ENCODE results near the gene NEU1.

The NEU1 gene

DNA sequence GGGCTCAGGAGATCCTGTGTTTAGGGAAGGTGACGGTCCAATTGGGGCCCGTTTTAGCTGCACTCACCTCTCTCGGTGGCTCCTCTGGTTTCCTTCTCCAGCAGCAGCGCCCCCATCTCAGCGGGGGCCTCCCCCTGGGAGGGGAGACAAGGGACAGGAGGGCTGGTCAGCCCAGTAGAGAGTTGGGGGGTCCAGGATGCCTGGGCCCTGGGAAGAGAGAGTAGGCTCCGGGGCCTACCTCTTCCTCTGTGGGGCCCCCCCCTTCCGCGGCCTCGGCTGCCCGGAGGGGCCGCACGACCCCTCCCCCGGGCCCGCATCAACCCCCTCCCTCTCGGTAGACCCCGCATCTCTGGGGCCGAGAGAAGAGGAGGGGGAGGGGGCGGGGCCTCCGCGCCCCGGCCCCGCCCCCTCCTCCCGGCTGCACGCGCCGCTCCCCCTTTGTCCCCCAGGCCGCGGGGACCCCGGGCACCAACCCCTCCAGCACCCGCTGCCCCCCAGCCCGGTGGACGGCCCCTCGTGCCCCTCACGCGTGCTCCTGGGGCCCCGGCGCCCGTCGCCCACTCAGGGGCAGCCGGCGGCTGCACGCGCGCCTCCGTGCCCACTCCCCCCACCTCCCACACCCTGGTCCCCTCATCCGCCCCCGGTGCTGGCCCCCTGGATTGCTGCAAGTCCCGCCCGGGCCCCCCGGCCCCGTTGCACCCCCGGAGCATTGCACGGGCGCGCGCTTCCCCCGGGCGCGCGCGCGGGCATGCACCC lies 34.4 kb upstream of the NEU1 start:
- DNase-seq (ENCODE audit: low read depth in 1 of 2, low spot score in 1 of 2), result no peak

DNA sequence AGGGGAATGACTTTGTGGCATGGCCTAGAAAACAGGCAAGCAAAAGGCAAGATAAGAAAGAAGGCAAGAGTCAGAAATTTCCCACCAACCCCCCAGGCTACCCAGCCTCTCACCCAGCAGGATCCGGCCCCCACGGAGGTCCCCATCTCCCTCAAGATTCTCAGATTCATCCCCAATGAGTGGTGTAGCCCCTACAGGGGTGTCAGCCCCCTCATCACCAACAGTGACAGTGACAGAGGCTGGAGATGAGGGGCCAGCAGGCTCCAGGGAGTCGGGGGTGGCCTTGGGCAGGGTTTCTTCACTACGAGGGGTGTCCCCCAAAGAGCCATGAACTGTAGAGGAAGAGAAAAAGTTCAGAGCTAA lies 33.9 kb upstream of the NEU1 start:
- no peak for DNase-seq (ENCODE audit: low read depth in 1 of 2, low spot score in 1 of 2)

DNA sequence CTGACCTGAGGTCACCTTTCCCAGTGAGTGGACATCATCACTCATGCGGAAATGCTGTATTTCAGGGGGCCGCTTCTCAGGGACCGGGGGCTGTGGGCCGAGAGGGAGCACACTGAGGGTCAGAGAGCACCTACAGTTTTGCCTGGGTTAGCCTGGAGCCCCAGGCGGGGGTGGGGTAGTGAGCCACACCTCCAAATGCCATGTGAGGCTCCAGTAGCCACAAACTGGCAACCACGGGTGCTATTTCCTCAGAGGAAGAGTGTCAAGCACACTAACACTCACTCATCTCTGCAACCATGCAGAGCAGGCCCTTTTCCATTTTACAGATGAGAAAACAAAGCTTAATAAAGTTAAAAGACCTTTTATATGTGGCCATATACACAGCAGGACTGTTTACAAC lies 30.2 kb upstream of the NEU1 start:
- DNase-seq (ENCODE audit: low read depth in 1 of 2, low spot score in 1 of 2), result no peak

DNA sequence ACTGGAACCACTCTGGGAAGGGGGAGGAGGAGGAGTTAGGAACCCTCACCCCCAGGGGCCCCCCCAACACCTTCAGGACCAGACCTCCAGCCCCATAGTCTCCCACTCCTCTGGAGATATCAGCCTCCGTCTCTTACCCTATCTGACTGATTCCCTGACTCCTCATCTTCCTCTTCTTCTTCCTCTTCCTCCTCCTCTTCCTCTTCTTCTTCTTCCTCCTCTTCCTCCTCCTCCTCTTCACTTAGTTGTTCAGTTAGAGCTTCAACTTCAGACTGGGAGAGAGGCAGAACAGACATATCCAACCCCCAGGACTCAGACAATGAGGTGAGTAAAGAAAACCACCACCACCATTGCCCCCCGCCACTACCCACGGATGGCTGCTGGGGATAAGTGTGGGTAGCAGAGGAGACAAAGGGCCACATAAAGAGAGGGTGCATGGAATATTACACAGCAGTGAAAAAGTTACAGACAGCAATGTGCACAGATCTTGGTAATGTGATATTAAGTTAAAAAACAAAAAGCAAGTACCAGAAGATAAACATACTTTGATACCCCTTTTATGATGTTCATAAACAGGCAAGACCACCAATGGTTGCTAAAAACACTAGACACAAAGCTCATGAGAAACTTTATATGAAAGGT lies 26.8 kb upstream of the NEU1 start:
- DNase-seq (ENCODE audit: low read depth in 1 of 2, low spot score in 1 of 2), result no peak

DNA sequence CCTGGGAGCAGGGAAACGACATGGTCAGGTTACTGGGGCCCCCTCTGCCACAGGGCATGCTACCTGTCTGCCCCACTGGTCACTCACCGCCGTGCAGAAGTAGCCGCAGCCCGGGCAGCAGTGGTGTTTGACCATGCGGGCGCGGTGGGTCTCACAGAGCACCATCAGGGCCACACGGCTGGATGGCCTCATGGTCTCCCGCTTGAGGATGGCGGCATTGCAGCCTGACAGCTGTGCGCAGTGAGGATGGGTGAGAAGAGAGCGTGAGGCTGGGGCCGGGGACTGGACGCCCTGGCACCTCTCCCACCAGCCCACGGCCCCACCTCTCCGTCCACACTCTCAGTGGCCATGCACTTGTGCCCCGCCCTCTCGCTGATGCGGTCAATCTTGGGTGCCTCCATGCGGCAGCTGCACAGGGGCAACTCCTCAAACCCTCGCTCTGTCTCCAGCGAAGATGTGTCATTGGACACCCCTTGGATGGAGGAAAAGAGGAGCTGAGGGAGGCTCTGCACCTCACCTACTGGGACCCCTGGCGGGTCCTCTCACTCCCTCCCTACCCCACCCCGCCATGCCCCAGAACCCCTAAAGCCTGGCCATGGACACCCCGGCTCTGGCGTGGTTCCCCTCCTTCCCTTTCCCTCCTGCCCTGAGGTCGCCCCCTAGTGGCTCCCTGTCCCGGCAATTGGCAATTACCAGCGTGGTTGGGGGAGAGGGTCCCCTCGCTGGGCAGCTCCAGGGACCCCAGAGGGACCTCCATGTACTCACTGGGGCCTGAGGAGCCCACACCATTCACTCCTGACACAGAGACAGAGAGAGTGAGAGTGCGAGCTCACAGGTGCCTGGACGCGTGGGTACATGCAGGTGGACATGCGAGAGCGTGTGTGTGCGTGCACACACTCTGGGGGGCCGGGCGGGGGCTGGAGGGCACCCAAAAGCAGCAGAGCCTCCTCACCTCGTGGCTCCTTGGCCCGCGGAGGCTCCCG lies 25.9 kb upstream of the NEU1 start:
- peak in 1 of 2 donors; percentile 33 for DNase-seq (ENCODE audit: low read depth in 1 of 2, low spot score in 1 of 2)

DNA sequence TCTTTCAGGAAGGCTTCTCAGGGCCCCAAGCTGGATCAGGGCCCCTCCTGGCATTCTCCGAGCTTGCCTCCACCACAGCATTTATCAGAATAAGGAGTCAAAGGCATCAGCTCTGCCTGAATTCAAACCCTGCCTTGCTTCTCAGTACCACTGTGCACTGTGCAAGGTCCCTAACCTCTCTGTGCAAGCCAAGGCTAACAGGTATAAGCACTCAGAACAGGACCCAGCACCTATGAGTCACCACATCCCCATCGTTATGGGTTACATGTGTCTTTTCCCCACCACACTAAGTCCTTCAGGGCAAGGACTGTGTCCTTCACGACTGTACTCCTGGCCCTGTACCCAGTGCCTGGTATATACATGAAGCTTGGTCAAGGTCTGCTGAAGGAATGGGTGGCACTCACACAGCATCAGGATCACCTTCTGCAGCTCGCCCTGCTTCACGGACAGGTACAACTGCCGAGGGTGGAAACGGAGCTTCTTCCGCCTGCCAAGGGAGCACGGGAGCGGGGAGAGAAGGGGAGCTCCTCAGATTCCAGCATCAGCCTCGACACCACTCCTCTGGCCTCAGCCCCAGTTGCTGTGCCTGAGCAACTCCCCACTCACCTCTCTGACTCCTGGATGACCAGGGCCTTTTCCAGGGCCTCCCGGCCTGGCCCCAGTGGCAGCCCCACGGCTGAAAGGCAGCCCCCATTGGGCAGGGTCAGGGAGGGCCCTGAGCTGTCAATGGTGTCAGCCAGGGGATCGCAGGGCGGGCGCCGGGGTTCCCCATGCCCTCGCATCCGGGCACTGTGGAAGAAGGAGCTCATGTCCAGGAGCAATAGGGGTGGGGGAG lies 24.8 kb upstream of the NEU1 start:
- no peak for DNase-seq (ENCODE audit: low read depth in 1 of 2, low spot score in 1 of 2)

DNA sequence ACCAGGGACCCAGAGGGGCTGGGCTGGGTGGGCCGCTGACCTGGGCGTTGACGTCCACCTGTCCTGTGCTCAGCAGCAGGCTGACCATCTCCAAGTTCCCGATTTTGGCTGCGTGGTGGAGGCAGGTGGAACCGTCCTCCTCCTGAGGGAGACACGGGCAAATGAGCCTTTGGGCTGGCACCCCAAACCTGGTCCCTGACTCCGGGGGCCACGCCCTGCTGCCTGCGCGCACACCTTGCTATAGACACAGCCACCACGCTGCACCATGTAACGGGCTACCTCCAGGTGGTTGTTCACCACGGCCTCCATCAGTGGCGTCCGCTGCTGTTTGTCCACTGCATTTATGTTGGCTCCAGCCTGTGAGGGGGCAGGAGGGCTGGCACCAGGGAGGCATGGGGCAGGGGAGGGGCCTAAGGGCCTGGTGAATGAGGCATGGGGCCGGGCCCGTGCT lies 23.9 kb upstream of the NEU1 start:
- no peak for DNase-seq (ENCODE audit: low read depth in 1 of 2, low spot score in 1 of 2)

DNA sequence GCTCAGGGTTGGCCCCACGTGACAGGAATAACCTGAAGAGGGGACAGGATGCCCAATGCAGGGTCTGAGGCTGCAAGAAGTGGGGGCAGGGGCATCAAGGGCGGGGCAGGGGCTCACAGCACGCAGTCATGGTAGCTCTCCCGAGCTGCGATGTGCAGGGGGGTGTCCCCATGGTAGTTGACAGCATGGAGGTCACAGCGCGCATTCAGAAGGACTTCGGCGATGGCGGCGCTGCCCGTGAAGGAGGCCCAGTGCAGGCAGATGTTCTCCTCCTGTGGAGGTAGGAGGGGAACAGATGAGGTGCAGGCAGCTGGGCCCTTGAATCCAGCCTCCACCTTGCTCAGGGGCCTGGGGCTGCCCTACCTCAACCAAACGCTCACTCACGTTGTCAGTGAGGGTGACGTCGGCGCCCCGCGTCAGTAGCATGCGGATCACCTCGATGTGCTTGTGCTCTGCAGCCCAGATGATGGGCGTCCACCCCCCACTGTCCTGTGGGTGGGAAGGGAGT lies 22.0 kb upstream of the NEU1 start:
- no peak for DNase-seq (ENCODE audit: low read depth in 1 of 2, low spot score in 1 of 2)

DNA sequence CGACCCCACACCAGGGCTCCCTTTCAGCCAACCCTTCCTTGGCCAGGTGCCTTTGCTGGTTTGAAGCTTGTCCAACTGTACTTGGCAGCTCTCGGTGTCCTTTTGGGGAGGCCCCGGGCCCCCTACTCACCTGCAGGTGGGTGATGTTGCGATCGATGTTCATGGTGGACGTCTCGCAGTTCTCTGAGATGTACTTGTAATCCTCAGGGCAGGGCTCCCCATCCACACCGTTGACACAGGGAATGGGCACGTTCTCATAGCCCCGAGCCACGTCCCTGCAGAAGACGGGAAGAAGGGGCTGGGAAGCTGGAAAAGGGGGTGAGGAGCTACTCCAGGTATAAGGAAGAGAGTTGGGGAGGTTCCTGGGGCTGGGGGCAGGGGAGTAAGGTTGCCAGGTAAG lies 21.1 kb upstream of the NEU1 start:
- no peak for DNase-seq (ENCODE audit: low read depth in 1 of 2, low spot score in 1 of 2)

DNA sequence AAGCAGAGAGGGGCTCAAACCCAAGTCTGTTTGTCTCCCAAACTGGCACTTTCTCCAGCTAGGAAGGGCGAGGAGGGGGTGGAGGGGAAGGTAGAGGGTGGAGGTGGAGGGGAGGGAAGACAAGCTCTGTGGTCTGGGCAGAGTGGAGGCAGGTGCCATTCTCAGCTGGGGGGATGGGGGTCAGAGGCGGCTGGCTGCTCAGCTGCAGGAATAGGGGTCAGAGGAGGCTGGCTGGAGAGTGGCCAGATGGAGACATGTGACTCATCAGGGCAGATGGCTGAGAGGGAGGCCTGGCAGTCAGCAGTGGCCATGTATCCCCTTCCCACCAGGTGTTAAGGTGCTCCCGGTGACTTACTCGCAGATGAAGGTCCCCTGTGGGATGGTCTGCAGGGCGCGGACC lies 19.7 kb upstream of the NEU1 start:
- no peak for DNase-seq (ENCODE audit: low read depth in 1 of 2, low spot score in 1 of 2)

DNA sequence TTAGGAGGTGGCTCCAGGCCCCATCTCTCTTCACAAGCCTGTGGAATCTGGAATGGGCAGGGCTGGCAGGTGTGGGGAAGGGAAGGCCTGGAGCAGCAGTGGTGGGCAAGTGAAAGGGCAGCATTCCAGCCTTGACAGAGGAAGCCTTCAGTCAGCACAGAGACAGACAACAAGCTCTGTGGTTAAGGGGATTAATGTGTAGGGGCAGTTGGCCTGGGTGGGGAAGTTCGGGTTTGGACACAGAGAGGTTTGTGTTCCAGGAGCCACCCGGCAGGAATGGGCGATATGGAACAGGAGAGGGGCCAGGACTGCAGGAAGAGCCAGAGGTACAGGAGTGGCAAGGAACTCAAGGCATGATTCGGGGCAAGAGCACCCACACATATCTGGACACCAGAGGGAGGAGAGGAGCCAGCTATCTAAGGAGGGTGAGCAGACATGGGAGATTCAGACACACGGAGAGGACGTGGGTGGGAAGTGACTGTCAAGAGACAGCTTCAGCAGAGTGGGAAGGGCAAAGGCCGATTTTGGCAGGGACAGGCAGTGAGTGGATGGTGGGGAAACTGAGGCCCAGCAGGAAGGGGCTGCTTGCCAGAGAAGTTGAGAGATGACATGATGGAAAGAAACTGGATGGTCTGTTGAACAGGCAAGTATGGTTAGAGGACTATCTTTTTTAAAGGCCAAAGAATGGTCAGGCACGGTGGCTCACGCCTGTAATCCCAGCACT lies 18.7 kb upstream of the NEU1 start:
- DNase-seq (ENCODE audit: low read depth in 1 of 2, low spot score in 1 of 2), result no peak

DNA sequence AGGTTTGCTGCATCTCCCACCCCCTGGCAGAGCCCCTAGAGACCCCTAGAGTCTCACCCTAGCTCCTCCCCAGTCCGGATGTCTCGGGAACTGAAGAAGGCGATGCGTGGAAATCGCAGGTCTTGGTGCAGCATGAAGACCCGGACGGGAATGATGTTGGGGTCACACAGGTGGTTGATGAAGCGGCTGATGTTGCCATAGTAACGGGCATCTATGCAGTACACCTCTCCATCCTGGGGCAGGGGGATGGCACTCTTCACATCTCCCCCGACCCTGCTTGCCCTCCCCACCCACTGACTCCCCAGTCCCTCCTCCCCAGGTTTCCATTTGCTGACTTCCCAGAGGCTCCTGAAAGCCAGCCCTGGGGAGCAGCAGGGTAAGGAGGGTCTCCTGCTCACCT lies 18.0 kb upstream of the NEU1 start:
- no peak for DNase-seq (ENCODE audit: low read depth in 1 of 2, low spot score in 1 of 2)

DNA sequence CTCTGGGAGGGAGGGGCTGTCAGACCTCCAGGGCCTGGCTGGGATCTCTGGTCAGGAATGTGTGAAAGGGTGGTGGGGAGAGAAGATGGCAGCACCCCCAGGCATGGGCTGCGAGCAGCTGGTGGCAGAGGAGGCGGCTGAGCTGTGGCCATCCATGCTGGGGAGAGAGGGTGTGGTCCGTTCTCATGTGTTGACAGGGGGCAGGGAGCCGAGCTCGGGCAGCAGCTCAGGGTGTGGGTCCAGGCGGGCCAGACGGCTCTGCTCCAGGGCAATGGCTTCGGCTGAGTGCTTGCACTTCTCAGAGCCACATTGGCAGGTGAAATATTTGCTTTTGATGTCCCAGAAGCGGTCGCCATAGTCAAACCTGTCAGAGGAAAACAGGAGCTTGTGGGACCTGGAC lies 17.3 kb upstream of the NEU1 start:
- DNase-seq (ENCODE audit: low read depth in 1 of 2, low spot score in 1 of 2), result no peak

DNA sequence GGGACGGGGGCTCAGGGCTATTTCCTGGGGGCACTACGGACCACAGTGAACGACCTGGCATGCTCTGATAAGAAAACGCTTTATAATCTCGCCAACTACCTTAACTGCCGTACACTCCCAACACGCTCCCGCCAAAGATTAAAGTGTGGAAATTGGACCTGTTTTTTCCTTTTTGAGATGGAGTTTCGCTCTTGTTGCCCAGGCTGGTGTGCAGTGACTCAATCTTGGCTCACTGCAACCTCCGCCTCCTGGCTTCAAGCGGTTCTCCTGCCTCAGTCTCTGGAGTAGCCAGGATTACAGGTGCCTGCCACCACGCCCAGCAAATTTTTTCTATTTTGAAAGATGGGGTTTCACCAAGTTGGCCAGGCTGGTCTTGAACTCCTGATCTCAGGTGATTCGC lies 16.5 kb upstream of the NEU1 start:
- DNase-seq (ENCODE audit: low read depth in 1 of 2, low spot score in 1 of 2), result no peak

DNA sequence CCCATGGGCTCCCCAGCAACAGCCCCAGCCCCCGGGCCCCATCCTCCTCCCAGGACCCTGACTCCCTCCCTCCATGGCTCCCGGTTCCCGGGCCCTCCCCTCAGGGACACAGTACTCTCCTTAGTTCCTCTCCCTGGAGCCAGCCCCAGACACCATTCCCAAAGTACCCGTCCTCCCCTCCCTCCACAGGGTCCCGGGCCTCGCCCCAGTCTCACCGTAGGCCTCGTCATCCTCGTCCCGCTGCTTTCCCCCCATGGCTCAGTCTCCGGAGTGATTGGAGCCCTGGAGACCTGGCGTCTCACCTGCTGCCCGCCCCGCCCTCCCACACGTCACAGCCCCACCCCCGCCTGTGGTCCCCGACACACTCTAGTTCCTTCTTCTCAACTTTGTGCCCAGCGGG lies 16.1 kb upstream of the NEU1 start, which contains the start of gene SLC44A4:
TSS of gene SLC44A4 (minus strand) at position 272 of the 400 bp plus-strand sequence. CDS start at position 255, 17 bp downstream.
- DNase-seq (ENCODE audit: low read depth in 1 of 2, low spot score in 1 of 2), result no peak

DNA sequence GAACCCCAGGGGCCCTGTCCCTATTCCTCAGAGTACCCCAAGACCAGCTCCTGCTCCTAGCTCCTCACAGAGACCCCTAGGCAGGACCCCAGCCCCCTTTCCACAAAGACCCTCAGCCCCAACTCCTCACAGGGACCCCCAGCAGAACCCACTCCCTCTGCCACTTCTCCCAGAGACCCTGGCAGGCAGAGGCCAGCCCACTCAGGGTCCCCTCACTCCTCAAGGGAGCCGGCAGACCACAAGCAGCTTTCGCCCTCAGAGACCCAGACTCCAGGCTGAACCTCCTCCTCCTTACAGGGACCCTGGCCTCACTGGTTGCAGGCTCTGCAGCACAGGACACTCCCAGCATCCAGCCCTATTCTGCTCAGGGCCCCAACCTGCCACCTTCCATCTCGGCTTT lies 15.6 kb upstream of the NEU1 start:
- DNase-seq (ENCODE audit: low read depth in 1 of 2, low spot score in 1 of 2), result no peak

DNA sequence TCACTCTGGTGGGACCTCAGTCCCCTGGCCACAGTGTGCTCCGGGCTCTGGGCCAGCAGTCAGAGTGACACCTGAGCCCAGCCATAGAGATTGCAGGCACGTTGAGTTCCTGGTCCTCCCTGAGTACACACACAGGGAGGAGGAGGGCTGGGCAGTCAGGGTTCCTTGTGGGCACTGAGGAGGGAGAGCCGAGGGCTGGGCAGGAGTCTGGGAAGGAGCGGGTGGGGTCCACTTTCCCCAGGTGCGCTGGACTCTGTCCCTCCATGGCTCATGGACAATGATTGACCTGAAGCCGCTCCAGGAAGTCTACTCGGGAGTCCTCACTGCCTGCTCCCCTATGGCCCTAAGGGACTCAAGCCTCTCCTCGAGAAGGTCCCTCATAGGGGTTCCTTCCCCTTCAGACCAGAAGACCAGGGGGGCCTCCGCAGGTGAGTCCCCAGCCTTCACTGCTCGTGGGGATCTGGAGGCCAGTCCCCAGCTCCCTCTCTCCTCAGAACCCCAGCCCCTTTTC lies 15.1 kb upstream of the NEU1 start:
- DNase-seq (ENCODE audit: low read depth in 1 of 2, low spot score in 1 of 2), result no peak

DNA sequence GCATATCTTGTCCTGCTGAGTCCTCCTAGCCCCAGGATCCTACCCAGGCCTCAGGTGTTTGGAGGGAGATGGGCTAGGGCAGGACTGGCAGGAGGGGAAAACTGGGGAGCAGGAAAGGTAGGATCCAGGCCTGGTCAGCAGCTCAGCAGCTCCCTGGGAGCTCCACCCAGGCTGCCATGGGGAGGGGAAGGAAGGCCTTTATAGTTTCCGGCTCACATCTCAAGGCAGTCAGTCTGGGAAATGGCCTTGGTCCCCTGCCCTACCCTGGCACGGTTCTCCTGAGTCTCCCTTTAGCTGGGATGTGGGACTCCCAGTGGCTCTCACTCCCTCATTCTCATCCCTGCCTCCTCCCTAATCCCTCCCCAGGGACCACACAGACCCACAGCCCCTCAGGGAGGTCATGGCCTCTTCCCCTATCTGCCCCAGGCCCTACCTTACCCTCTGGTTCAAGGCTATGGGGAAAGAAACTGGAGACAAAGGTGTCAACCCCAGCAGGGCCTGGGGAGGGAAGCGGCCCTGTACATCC lies 14.6 kb upstream of the NEU1 start:
- DNase-seq (ENCODE audit: low read depth in 1 of 2, low spot score in 1 of 2), result no peak

DNA sequence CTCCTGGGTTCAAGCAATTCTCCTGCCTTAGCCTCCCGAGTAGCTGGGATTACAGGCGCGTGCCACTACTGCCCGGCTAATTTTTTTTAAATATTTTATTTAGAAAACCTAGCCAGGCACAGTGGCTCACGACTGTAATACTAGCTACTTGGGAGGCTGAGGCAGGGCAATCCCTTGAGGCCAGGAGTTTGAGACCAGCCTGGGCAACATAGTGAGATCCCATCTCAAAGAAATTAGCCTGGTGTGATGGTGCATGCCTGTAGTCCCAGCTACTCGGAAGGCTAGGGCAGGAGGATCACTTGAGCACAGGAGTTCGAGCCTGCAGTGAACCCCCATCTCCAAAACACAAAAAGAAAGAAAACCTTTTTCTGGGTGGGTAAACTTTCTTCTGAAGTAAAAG lies 13.7 kb upstream of the NEU1 start:
- no peak for DNase-seq (ENCODE audit: low read depth in 1 of 2, low spot score in 1 of 2)

DNA sequence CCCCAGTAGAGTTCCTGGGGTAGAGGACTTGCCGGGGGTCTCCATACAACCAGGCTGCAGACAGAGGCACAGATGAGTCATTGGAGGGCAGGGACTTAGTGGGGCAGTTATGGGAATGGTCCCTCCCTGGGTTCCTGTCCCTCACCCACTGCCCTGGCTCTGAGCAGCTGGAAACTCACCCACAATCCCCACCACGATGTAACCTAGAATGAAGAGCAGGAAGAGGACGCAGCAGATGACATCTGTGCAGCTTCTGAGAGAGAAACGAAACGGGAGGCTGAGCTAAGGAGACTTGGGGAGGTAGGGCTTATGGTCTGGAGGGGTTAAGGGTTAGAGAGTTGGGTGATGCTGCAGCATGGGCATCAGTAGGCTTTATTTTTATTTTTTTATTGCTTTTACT lies 13.3 kb upstream of the NEU1 start:
- DNase-seq (ENCODE audit: low read depth in 1 of 2, low spot score in 1 of 2), result no peak

Data from activated CD4-positive, alpha-beta T cell treated with anti-CD3 and anti-CD28 coated beads, Interleukin-2, amount 50 U/mL, for 24 hours (primary cell).